ENCODE measurements around the gene FRS2. TPM values are rescaled to one million over a fixed set of nuclear protein-coding genes. Genes with fewer than 3 reads are reported as not detected.

The FRS2 gene
- total and polyA plus RNA-seq, 10 of the 15 experiments (the other 5 are each of a cell fraction or from before 2014, with no cell fraction given): 1.1 to 13.1 (median 5.9) TPM

DNA sequence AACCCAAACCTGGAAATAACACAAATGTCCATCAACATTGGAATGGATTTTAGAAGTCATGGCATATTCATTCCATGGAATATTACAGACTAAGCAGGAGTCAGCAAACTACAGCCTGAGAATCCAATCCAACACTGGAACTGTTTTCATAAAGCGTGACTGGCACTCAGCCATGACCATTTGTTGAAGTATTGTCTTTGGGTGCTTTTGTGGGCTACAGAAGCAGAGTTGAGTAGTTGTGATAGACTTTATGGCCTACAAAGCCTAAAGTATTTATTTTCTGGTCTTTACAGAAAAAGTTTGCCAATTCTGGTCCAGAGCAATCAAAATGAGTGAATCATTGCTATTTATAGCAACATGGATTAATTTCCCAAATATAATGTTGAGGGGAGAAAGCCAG, 34.5 kb upstream of the FRS2 start:
- RAD21 ChIA-PET (ENCODE audit: unreplicated experiment): no interaction called here
- FAIRE-seq: no peak
- no TSS peak for BruUV-seq (replicated peaks)

DNA sequence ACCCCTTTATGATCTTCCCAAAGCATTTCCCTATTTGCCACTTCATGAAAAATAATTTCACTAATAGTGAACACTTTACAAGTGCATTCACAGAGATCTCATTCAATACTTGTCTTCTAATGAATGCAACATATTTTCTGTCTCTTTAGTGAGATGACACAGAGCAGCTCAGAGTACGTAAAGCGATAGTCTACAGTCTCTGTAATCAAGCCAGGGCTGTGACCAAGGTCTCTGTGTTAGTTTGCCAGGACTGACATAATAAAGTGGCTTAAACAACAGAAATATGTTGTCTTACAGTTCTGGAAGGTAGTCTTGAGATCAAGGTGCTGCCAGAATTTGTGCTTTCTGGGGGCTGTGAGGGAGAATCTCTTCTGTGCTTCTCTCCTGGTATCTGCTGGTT, 33.1 kb upstream of the FRS2 start:
- ATAC-seq (no peak), FAIRE-seq (no peak), DNase-seq (ENCODE audit: low read depth, low spot score) (no peak)
- ChIA-PET POLR2A (no interaction called here), CTCF (no interaction called here), RAD21 (ENCODE audit: unreplicated experiment) (no interaction called here), SMC1A (ENCODE audit: uncharacterized antibody, unreplicated experiment) (no interaction called here)
- intact Hi-C loops (cut with micrococcal nuclease; ENCODE audit: unreplicated experiment): no loop called here
- Histone ChIP-seq H3K27ac (ENCODE audit: control insufficient read depth, insufficient read depth) (no peak overlapping the region), H3K27me3 (replicated peaks in 1 of 2; ENCODE audit: control insufficient read depth in 2 of 2, insufficient read depth in 2 of 2, low read length in 1 of 2) (no peaks in the 10 kb centered on the region), H2AFZ (ENCODE audit: control insufficient read depth, low read depth, low read length) (no peak overlapping the region), H4K20me1 (ENCODE audit: control insufficient read depth, insufficient read depth) (no peaks in the 10 kb centered on the region), H3K79me2 (ENCODE audit: control insufficient read depth, insufficient read depth, low read length) (no peaks in the 10 kb centered on the region), H3K9me3 (replicated peaks; ENCODE audit: control insufficient read depth, insufficient read depth, low read length) (no peaks in the 10 kb centered on the region), H3K4me3 (no peak overlapping the region), H3K4me1 (ENCODE audit: control insufficient read depth, insufficient read depth, low read length) (no peaks in the 10 kb centered on the region), H3K36me3 (ENCODE audit: control insufficient read depth in 2 of 2, insufficient read depth in 2 of 2, low read length in 1 of 2) (no peaks in the 10 kb centered on the region), H3K9ac (ENCODE audit: control insufficient read depth, insufficient read depth, low read length) (no peak overlapping the region), H3K4me2 (ENCODE audit: control insufficient read depth, insufficient read depth) (no peak overlapping the region)
- TF ChIP-seq, protein P1, sequence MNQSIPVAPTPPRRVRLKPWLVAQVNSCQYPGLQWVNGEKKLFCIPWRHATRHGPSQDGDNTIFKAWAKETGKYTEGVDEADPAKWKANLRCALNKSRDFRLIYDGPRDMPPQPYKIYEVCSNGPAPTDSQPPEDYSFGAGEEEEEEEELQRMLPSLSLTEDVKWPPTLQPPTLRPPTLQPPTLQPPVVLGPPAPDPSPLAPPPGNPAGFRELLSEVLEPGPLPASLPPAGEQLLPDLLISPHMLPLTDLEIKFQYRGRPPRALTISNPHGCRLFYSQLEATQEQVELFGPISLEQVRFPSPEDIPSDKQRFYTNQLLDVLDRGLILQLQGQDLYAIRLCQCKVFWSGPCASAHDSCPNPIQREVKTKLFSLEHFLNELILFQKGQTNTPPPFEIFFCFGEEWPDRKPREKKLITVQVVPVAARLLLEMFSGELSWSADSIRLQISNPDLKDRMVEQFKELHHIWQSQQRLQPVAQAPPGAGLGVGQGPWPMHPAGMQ (IDR thresholded peaks at IDR 0.05; ENCODE audit: borderline replicate concordance): no peak
- TF ChIP-seq PAX5 (IDR thresholded peaks at IDR 0.05; ENCODE audit: borderline replicate concordance, low read depth, low read length) (no peak), NFYB (IDR thresholded peaks at IDR 0.05; ENCODE audit: insufficient read depth, low read depth, low read length) (no peak)
- WGBS (ENCODE audit: insufficient coverage, insufficient replicate concordance, low lambda C conversion rate, missing lambda C conversion rate): 48% methylated on average over 2 of the region's 2 CpGs
- in situ Hi-C loops (cut with MboI): no loop called here
- no TSS peak for BruUV-seq (replicated peaks)

More for the DNA sequence above, 34.5 kb upstream of the FRS2 start:
- DNase-seq (ENCODE audit: low read depth, low spot score) (no peak), ATAC-seq (no peak)
- Histone ChIP-seq H2AFZ (ENCODE audit: control insufficient read depth, low read depth, low read length) (no peak overlapping the region), H3K27ac (ENCODE audit: control insufficient read depth, insufficient read depth) (no peak overlapping the region), H3K36me3 (ENCODE audit: control insufficient read depth in 2 of 2, insufficient read depth in 2 of 2, low read length in 1 of 2) (no peaks in the 10 kb centered on the region), H3K27me3 (replicated peaks in 1 of 2; ENCODE audit: control insufficient read depth in 2 of 2, insufficient read depth in 2 of 2, low read length in 1 of 2) (no peaks in the 10 kb centered on the region), H3K9me3 (replicated peaks; ENCODE audit: control insufficient read depth, insufficient read depth, low read length) (no peaks in the 10 kb centered on the region), H3K79me2 (ENCODE audit: control insufficient read depth, insufficient read depth, low read length) (no peaks in the 10 kb centered on the region), H3K4me2 (ENCODE audit: control insufficient read depth, insufficient read depth) (no peak overlapping the region), H3K4me1 (ENCODE audit: control insufficient read depth, insufficient read depth, low read length) (no peaks in the 10 kb centered on the region), H4K20me1 (ENCODE audit: control insufficient read depth, insufficient read depth) (no peaks in the 10 kb centered on the region), H3K4me3 (no peak overlapping the region), H3K9ac (ENCODE audit: control insufficient read depth, insufficient read depth, low read length) (no peak overlapping the region)
- SMC1A ChIA-PET (ENCODE audit: uncharacterized antibody, unreplicated experiment): no interaction called here
- 38% methylated on average over 1 of the region's 1 CpG for WGBS (ENCODE audit: insufficient coverage, insufficient replicate concordance, low lambda C conversion rate, missing lambda C conversion rate)
- TF ChIP-seq TCF3 (IDR thresholded peaks at IDR 0.05; ENCODE audit: borderline replicate concordance, insufficient read depth, low read depth, low read length) (no peak), FOS (IDR thresholded peaks at IDR 0.05; ENCODE audit: borderline replicate concordance, extremely low read depth, insufficient read length) (no peak), TAF1 (IDR thresholded peaks at IDR 0.05; ENCODE audit: borderline replicate concordance, low read depth, low read length) (no peak), CEBPB (IDR thresholded peaks at IDR 0.05; ENCODE audit: borderline replicate concordance in 1 of 2, low read depth in 2 of 2, low read length in 2 of 2) (no peak), SPI1 (IDR thresholded peaks at IDR 0.05; ENCODE audit: borderline replicate concordance, insufficient read depth, low read depth, low read length) (no peak)
- in situ Hi-C loops (cut with MboI) (no loop called here), intact Hi-C loops (cut with micrococcal nuclease; ENCODE audit: unreplicated experiment) (no loop called here)
- CTCF ChIA-PET: no interaction called here
- POLR2A ChIA-PET: interaction anchor here (0.5 kb wide), 1 partner anchor 18 kb away, joined by 6 read pairs; no protein-coding TSS in a partner anchor

Measured in GM12878 (cell line).